ENCODE data around the gene CDKN1B. TPM values are rescaled to one million over a fixed set of nuclear protein-coding genes. Genes with fewer than 3 reads are reported as not detected.

The CDKN1B gene
- total RNA-seq, 1 experiment from 2014 or later = 33.1 TPM

GRCh38 chr12:12745576-12746211 is 28.5 kb downstream of the CDKN1B start:
- ChIA-PET RAD21 (ENCODE audit: low non-redundant PET in 1 of 2, low total read pairs in 2 of 2, uncharacterized antibody in 2 of 2, unreplicated experiment in 2 of 2) (no interaction called here), CTCF (interaction anchor here (4.4 kb wide), 1 partner anchor 9 kb away, joined by 30 read pairs; no protein-coding TSS in a partner anchor), POLR2A (interaction anchor here (0.6 to 1.3 kb wide), 2 partner anchors 9 to 29 kb away, joined by 3 read pairs; no protein-coding TSS in a partner anchor)
- Histone ChIP-seq H3K27ac (ENCODE audit: low read depth, low read length) (no peak overlapping the region), H3K27me3 (ENCODE audit: insufficient read depth, low read length) (no peaks in the 10 kb centered on the region), H3K36me3 (ENCODE audit: control insufficient read depth in 1 of 2, insufficient read depth in 2 of 2, low read length in 2 of 2) (no peaks in the 10 kb centered on the region), H3K9me2 (ENCODE audit: insufficient read depth) (no peaks in the 10 kb centered on the region), H4K20me1 (ENCODE audit: insufficient read depth) (no peaks in the 10 kb centered on the region), H3K4me3 (replicated peaks in 1 of 2; ENCODE audit: low read depth in 1 of 2, low read length in 2 of 2) (no peak overlapping the region), H3K4me1 (ENCODE audit: control insufficient read depth in 1 of 2, insufficient read depth in 2 of 2, low read length in 2 of 2) (peaks cover 5 to 17% of the 10 kb centered on the region in 2 experiments), H3K4me2 (ENCODE audit: low read length) (peak overlapping the region; percentile 20), H3K9ac (ENCODE audit: low read length) (peak overlapping the region; percentile 23; the same call in 1 of the 2 replicates), H3K79me2 (ENCODE audit: insufficient read depth, low read length) (no peaks in the 10 kb centered on the region), H2AFZ (ENCODE audit: low read depth, low read length, poor library complexity, severe bottlenecking) (no peak overlapping the region), H3K9me3 (ENCODE audit: control insufficient read depth in 1 of 2, insufficient read depth in 1 of 2, low read depth in 1 of 2, low read length in 2 of 2) (no peaks in the 10 kb centered on the region)
- peak; percentile 32; the same call in 1 of the 2 replicates for ATAC-seq
- DNase-seq (ENCODE audit: low read depth, low spot score) = no peak
- intact Hi-C loops (cut with micrococcal nuclease) = no loop called here
- no peak for TF ChIP-seq CEBPB (IDR thresholded peaks at IDR 0.05; ENCODE audit: low read depth)
- BruUV-seq (replicated peaks) = no TSS peak

DNA sequence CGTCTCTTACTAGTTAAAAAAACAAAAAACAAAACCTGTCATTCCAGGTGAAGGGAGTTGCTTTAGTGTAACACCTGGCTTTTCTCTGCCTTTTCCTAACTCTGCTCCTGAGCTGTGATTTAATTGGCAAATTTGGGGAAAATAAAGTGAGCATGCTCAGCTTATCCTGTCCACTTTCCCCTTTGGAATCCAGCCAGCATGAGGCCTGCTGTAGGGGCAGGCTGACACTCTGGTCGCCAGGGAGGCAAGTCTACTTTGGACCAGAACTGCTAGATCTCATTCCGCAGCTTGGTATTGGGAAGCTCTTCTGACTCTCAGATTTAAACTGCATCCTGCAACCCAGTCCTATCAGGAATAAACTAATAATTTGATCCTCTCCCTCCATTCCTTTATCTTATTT is 30.1 kb downstream of the CDKN1B start:
- no peak overlapping the region for H3K27ac ChIP-seq (ENCODE audit: low read depth, low read length)
- DNase-seq (ENCODE audit: low read depth, low spot score) (no peak), ATAC-seq (no peak)
- no peak overlapping the region for H3K4me3 ChIP-seq (replicated peaks in 1 of 2; ENCODE audit: low read depth in 1 of 2, low read length in 2 of 2)
- no peak overlapping the region for H2AFZ ChIP-seq (ENCODE audit: low read depth, low read length, poor library complexity, severe bottlenecking)
- RAD21 ChIA-PET (ENCODE audit: low non-redundant PET in 1 of 2, low total read pairs in 2 of 2, uncharacterized antibody in 2 of 2, unreplicated experiment in 2 of 2) = no interaction called here
- CTCF ChIA-PET = interaction anchor here (4.4 kb wide), 1 partner anchor 11 kb away, joined by 30 read pairs; no protein-coding TSS in a partner anchor
- no peaks in the 10 kb centered on the region for H3K9me3 ChIP-seq (ENCODE audit: control insufficient read depth in 1 of 2, insufficient read depth in 1 of 2, low read depth in 1 of 2, low read length in 2 of 2)
- H4K20me1 ChIP-seq (ENCODE audit: insufficient read depth) = no peaks in the 10 kb centered on the region
- POLR2A ChIA-PET = no interaction called here
- no peak overlapping the region for H3K4me2 ChIP-seq (ENCODE audit: low read length)
- BruUV-seq (replicated peaks) = no TSS peak
- no peaks in the 10 kb centered on the region for H3K27me3 ChIP-seq (ENCODE audit: insufficient read depth, low read length)
- intact Hi-C loops (cut with micrococcal nuclease) = no loop called here
- no peaks in the 10 kb centered on the region for H3K79me2 ChIP-seq (ENCODE audit: insufficient read depth, low read length)
- peaks cover 5 to 14% of the 10 kb centered on the region in 2 experiments for H3K4me1 ChIP-seq (ENCODE audit: control insufficient read depth in 1 of 2, insufficient read depth in 2 of 2, low read length in 2 of 2)
- H3K9ac ChIP-seq (ENCODE audit: low read length) = no peak overlapping the region
- no peaks in the 10 kb centered on the region for H3K9me2 ChIP-seq (ENCODE audit: insufficient read depth)
- H3K36me3 ChIP-seq (ENCODE audit: control insufficient read depth in 1 of 2, insufficient read depth in 2 of 2, low read length in 2 of 2) = no peaks in the 10 kb centered on the region
- TF ChIP-seq EGR1 (IDR thresholded peaks at IDR 0.05; ENCODE audit: low read depth) (no peak), CEBPB (IDR thresholded peaks at IDR 0.05; ENCODE audit: low read depth) (no peak), RAD21 (IDR thresholded peaks at IDR 0.05; ENCODE audit: low read depth) (no peak), MAX (IDR thresholded peaks at IDR 0.05) (no peak), POLR2AphosphoS5 (IDR thresholded peaks at IDR 0.05; ENCODE audit: low read depth, low read length) (no peak), SRF (IDR thresholded peaks at IDR 0.05; ENCODE audit: low read depth) (no peak), POLR2A (IDR thresholded peaks at IDR 0.05; ENCODE audit: borderline replicate concordance, extremely low read depth, insufficient read depth, insufficient read length) (no peak), ATF3 (IDR thresholded peaks at IDR 0.05) (no peak), EZH2phosphoT487 (IDR thresholded peaks at IDR 0.05; ENCODE audit: borderline replicate concordance) (no peak), FOSL1 (IDR thresholded peaks at IDR 0.05; ENCODE audit: low read depth) (no peak), SIN3A (IDR thresholded peaks at IDR 0.05; ENCODE audit: low read depth) (no peak), ELF1 (IDR thresholded peaks at IDR 0.05; ENCODE audit: borderline replicate concordance, low read depth) (no peak), SP1 (IDR thresholded peaks at IDR 0.05; ENCODE audit: low read depth) (no peak), ZNF274 (IDR thresholded peaks at IDR 0.05; ENCODE audit: low read depth, low read length) (no peak), TCF7L2 (IDR thresholded peaks at IDR 0.05; ENCODE audit: borderline replicate concordance, extremely low read depth, insufficient read depth, insufficient read length) (no peak)
- TF ChIP-seq, protein P1, sequence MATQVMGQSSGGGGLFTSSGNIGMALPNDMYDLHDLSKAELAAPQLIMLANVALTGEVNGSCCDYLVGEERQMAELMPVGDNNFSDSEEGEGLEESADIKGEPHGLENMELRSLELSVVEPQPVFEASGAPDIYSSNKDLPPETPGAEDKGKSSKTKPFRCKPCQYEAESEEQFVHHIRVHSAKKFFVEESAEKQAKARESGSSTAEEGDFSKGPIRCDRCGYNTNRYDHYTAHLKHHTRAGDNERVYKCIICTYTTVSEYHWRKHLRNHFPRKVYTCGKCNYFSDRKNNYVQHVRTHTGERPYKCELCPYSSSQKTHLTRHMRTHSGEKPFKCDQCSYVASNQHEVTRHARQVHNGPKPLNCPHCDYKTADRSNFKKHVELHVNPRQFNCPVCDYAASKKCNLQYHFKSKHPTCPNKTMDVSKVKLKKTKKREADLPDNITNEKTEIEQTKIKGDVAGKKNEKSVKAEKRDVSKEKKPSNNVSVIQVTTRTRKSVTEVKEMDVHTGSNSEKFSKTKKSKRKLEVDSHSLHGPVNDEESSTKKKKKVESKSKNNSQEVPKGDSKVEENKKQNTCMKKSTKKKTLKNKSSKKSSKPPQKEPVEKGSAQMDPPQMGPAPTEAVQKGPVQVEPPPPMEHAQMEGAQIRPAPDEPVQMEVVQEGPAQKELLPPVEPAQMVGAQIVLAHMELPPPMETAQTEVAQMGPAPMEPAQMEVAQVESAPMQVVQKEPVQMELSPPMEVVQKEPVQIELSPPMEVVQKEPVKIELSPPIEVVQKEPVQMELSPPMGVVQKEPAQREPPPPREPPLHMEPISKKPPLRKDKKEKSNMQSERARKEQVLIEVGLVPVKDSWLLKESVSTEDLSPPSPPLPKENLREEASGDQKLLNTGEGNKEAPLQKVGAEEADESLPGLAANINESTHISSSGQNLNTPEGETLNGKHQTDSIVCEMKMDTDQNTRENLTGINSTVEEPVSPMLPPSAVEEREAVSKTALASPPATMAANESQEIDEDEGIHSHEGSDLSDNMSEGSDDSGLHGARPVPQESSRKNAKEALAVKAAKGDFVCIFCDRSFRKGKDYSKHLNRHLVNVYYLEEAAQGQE (IDR thresholded peaks at IDR 0.05; ENCODE audit: low read depth) = no peak
